ENCODE data around the gene LRRK1.

The LRRK1 gene

GRCh38 chr15:100918690-100919480, at the start of gene LRRK1:
TSS of gene LRRK1 (plus strand) at chr15:100919357. CDS start at chr15:100924633, 5,276 bp downstream.
- no peak for DNase-seq

- DNase-seq, result peak; percentile 60
Measured at GRCh38 chr15:100873029-100873677, 46.0 kb upstream of the LRRK1 start.

GRCh38 chr15:100875495-100875894, 43.7 kb upstream of the LRRK1 start:
- DNase-seq, result no peak

GRCh38 chr15:100875976-100876375, 43.2 kb upstream of the LRRK1 start:
- DNase-seq, result no peak

- DNase-seq, result no peak
Measured at GRCh38 chr15:100877551-100877950, 41.6 kb upstream of the LRRK1 start.

- no peak for DNase-seq
Measured at GRCh38 chr15:100878130-100878529, 41.0 kb upstream of the LRRK1 start.

GRCh38 chr15:100878648-100879047, 40.5 kb upstream of the LRRK1 start:
- no peak for DNase-seq

GRCh38 chr15:100879061-100879463, 40.1 kb upstream of the LRRK1 start:
- DNase-seq, result no peak

- no peak for DNase-seq
Measured at GRCh38 chr15:100879464-100880138, 39.6 kb upstream of the LRRK1 start, which contains the start of gene ALDH1A3. TSS of gene ALDH1A3 (plus strand) at chr15:100879831. CDS start at chr15:100879908, 77 bp downstream.

- no peak for DNase-seq
Measured at GRCh38 chr15:100880139-100880896, 38.8 kb upstream of the LRRK1 start.

GRCh38 chr15:100880897-100881242, 38.3 kb upstream of the LRRK1 start:
- no peak for DNase-seq

GRCh38 chr15:100881573-100882336, 37.4 kb upstream of the LRRK1 start:
- no peak for DNase-seq

- DNase-seq, result no peak
Measured at GRCh38 chr15:100885116-100885515, 34.0 kb upstream of the LRRK1 start.

- DNase-seq, result no peak
Measured at GRCh38 chr15:100885811-100886210, 33.3 kb upstream of the LRRK1 start.

- no peak for DNase-seq
Measured at GRCh38 chr15:100887211-100887913, 31.8 kb upstream of the LRRK1 start.

GRCh38 chr15:100889385-100890050, 29.6 kb upstream of the LRRK1 start:
- DNase-seq, result no peak

GRCh38 chr15:100890051-100890720, 29.0 kb upstream of the LRRK1 start:
- no peak for DNase-seq

- no peak for DNase-seq
Measured at GRCh38 chr15:100890850-100891249, 28.3 kb upstream of the LRRK1 start.

- no peak for DNase-seq
Measured at GRCh38 chr15:100891307-100892012, 27.7 kb upstream of the LRRK1 start.

GRCh38 chr15:100892013-100892355, 27.2 kb upstream of the LRRK1 start:
- no peak for DNase-seq
